ENCODE results near the gene C2CD3. TPM values are rescaled to one million over a fixed set of nuclear protein-coding genes. Genes with fewer than 3 reads are reported as not detected.

Gene C2CD3
- total RNA-seq (2014; rRNA removed; shearing (Covaris generic); ENCODE audit: low replicate concordance): 5.8 and 7.8 TPM in 2 replicates

- H3K4me3 ChIP-seq: peak within 1 kb of the TSS; percentile 76
- peak; percentile 99 for DNase-seq
- peaks cover 31% of the 10 kb centered on the region for H3K36me3 ChIP-seq
- H3K27me3 ChIP-seq: no peaks in the 10 kb centered on the region
- no peaks in the 10 kb centered on the region for H3K9me3 ChIP-seq
These were observed at the start of gene C2CD3, which contains the start of gene PPME1 for GRCh38 chr11:74170694-74171629. TSS of gene C2CD3 (minus strand) at chr11:74171002. CDS start at chr11:74170792, 210 bp downstream. TSS of gene PPME1 (plus strand) at chr11:74171289. CDS start at chr11:74171422, 133 bp downstream.

- no peak for DNase-seq
These were observed 49.6 kb upstream of the C2CD3 start for GRCh38 chr11:74220376-74220775.

GRCh38 chr11:74212533-74212932 is 41.7 kb upstream of the C2CD3 start:
- Histone ChIP-seq H3K9me3 (no peaks in the 10 kb centered on the region), H3K36me3 (peaks cover 35% of the 10 kb centered on the region), H3K4me3 (no peak overlapping the region), H3K27me3 (no peaks in the 10 kb centered on the region)
- DNase-seq: no peak

More at GRCh38 chr11:74220376-74220775, 49.6 kb upstream of the C2CD3 start:
- peaks cover 6% of the 10 kb centered on the region for H3K36me3 ChIP-seq
- no peak overlapping the region for H3K4me3 ChIP-seq
- no peaks in the 10 kb centered on the region for H3K27me3 ChIP-seq
- H3K9me3 ChIP-seq: no peaks in the 10 kb centered on the region

- DNase-seq: no peak
- Histone ChIP-seq H3K27me3 (no peaks in the 10 kb centered on the region), H3K9me3 (no peaks in the 10 kb centered on the region), H3K36me3 (peaks cover 28% of the 10 kb centered on the region), H3K4me3 (no peak overlapping the region)
These were observed 37.7 kb upstream of the C2CD3 start for GRCh38 chr11:74208507-74208906.

- no peak for DNase-seq
- H3K36me3 ChIP-seq: peaks cover 19% of the 10 kb centered on the region
- H3K27me3 ChIP-seq: no peaks in the 10 kb centered on the region
- H3K9me3 ChIP-seq: no peaks in the 10 kb centered on the region
- no peak overlapping the region for H3K4me3 ChIP-seq
These were observed 35.9 kb upstream of the C2CD3 start for GRCh38 chr11:74206746-74207145.

- H3K9me3 ChIP-seq: no peaks in the 10 kb centered on the region
- no peak overlapping the region for H3K4me3 ChIP-seq
- no peaks in the 10 kb centered on the region for H3K27me3 ChIP-seq
- H3K36me3 ChIP-seq: peaks cover 16% of the 10 kb centered on the region
- no peak for DNase-seq
These were observed 34.4 kb upstream of the C2CD3 start for GRCh38 chr11:74205181-74205580.

GRCh38 chr11:74204701-74205100 is 33.9 kb upstream of the C2CD3 start:
- Histone ChIP-seq H3K36me3 (peaks cover 16% of the 10 kb centered on the region), H3K9me3 (no peaks in the 10 kb centered on the region), H3K27me3 (no peaks in the 10 kb centered on the region), H3K4me3 (no peak overlapping the region)
- no peak for DNase-seq

- no peak overlapping the region for H3K4me3 ChIP-seq
- no peaks in the 10 kb centered on the region for H3K27me3 ChIP-seq
- DNase-seq: no peak
- H3K9me3 ChIP-seq: no peaks in the 10 kb centered on the region
- peaks cover 16% of the 10 kb centered on the region for H3K36me3 ChIP-seq
These were observed 33.2 kb upstream of the C2CD3 start for GRCh38 chr11:74203966-74204365.

- H3K27me3 ChIP-seq: no peaks in the 10 kb centered on the region
- H3K36me3 ChIP-seq: peaks cover 4% of the 10 kb centered on the region
- DNase-seq: no peak
- no peak overlapping the region for H3K4me3 ChIP-seq
- no peaks in the 10 kb centered on the region; the same call in 1 of the 2 replicates for H3K9me3 ChIP-seq
These were observed 26.1 kb upstream of the C2CD3 start for GRCh38 chr11:74196781-74197486.

- Histone ChIP-seq H3K27me3 (no peaks in the 10 kb centered on the region), H3K4me3 (no peak overlapping the region), H3K9me3 (no peaks in the 10 kb centered on the region; the same call in 1 of the 2 replicates), H3K36me3 (peaks cover 4% of the 10 kb centered on the region)
- no peak for DNase-seq
These were observed 25.0 kb upstream of the C2CD3 start for GRCh38 chr11:74195828-74196227.

GRCh38 chr11:74185695-74186094 is 14.9 kb upstream of the C2CD3 start:
- no peak overlapping the region for H3K4me3 ChIP-seq
- no peaks in the 10 kb centered on the region for H3K27me3 ChIP-seq
- DNase-seq: no peak
- H3K9me3 ChIP-seq: no peaks in the 10 kb centered on the region
- H3K36me3 ChIP-seq: no peaks in the 10 kb centered on the region

GRCh38 chr11:74185285-74185684 is 14.5 kb upstream of the C2CD3 start:
- no peaks in the 10 kb centered on the region for H3K9me3 ChIP-seq
- no peak for DNase-seq
- H3K36me3 ChIP-seq: no peaks in the 10 kb centered on the region
- no peak overlapping the region for H3K4me3 ChIP-seq
- no peaks in the 10 kb centered on the region for H3K27me3 ChIP-seq

GRCh38 chr11:74182635-74183034 is 11.8 kb upstream of the C2CD3 start:
- H3K36me3 ChIP-seq: no peaks in the 10 kb centered on the region

GRCh38 chr11:74179234-74180052 is 8.6 kb upstream of the C2CD3 start:
- 0 out of 2 replicates have a peak, but pooled peaks cover 2% of the 10 kb centered on the region for H3K36me3 ChIP-seq
- no peaks in the 10 kb centered on the region for H3K9me3 ChIP-seq
- no peak for DNase-seq
- H3K27me3 ChIP-seq: no peaks in the 10 kb centered on the region
- H3K4me3 ChIP-seq: no peak overlapping the region

More at GRCh38 chr11:74182635-74183034, 11.8 kb upstream of the C2CD3 start:
- H3K4me3 ChIP-seq: no peak overlapping the region
- no peaks in the 10 kb centered on the region for H3K27me3 ChIP-seq
- no peaks in the 10 kb centered on the region for H3K9me3 ChIP-seq
- peak; percentile 6 for DNase-seq

GRCh38 chr11:74175920-74176319 is 5.1 kb upstream of the C2CD3 start:
- no peaks in the 10 kb centered on the region for H3K9me3 ChIP-seq
- DNase-seq: no peak
- H3K27me3 ChIP-seq: no peaks in the 10 kb centered on the region
- H3K4me3 ChIP-seq: no peak overlapping the region
- H3K36me3 ChIP-seq: peaks cover 8% of the 10 kb centered on the region; the same call in 1 of the 2 replicates

GRCh38 chr11:74171997-74172396 is 1.2 kb upstream of the C2CD3 start:
- H3K36me3 ChIP-seq: peaks cover 23% of the 10 kb centered on the region
- DNase-seq: no peak
- peak overlapping the region; percentile 76 for H3K4me3 ChIP-seq
- H3K9me3 ChIP-seq: no peaks in the 10 kb centered on the region
- H3K27me3 ChIP-seq: no peaks in the 10 kb centered on the region

Measured in MG63 (cell line).